Measurements from ENCODE around the gene DAAM2. TPM values are rescaled to one million over a fixed set of nuclear protein-coding genes. Genes with fewer than 3 reads are reported as not detected.

The DAAM2 gene
- polyA plus RNA-seq, 3 donors = not detected

DNA sequence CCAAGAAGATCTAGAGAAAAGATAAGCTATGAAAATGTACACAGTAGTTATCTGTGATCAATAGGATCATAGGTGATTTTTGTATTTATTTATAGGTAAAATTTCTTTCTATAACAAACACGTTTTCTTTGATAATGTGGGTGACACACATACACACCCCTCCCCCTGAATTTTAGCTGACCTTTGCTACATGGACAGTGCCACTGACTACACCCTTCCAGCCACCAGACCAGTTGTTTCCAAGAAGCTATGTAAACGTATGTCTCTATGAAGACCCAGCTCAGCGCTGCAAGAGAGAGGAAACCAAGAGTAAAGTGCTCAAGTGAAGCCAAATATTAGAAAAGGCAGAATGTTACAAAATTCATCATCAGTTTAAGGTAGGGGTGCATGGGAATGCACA is 125.8 kb downstream of the DAAM2 start:
- Histone ChIP-seq H3K9ac (ENCODE audit: insufficient read depth, low read length, poor library complexity, severe bottlenecking) (no peak overlapping the region), H3K4me2 (replicated peaks; ENCODE audit: extremely low read depth, low read length, poor library complexity, severe bottlenecking) (no peak overlapping the region), H3K4me1 (ENCODE audit: control insufficient read depth in 1 of 2, insufficient read depth in 2 of 2, low read length in 2 of 2) (no peaks in the 10 kb centered on the region), H3K79me2 (ENCODE audit: insufficient read depth, low read length) (no peaks in the 10 kb centered on the region), H3K27ac (ENCODE audit: low read depth in 1 of 2, low read length in 2 of 2) (no peak overlapping the region), H3K36me3 (replicated peaks in 1 of 2; ENCODE audit: control insufficient read depth in 1 of 2, insufficient read depth in 2 of 2, low read length in 2 of 2) (no peaks in the 10 kb centered on the region), H3K9me3 (replicated peaks in 1 of 2; ENCODE audit: control insufficient read depth in 1 of 2, insufficient read depth in 1 of 2, low read length in 2 of 2) (peaks cover 0 to 14% of the 10 kb centered on the region in 2 donors), H3K4me3 (replicated peaks in 1 of 3; ENCODE audit: low read depth in 2 of 3, low read length in 3 of 3) (no peak overlapping the region), H2AFZ (ENCODE audit: insufficient read depth, low read depth, low read length, poor library complexity, severe bottlenecking) (no peak overlapping the region), H4K20me1 (ENCODE audit: insufficient read depth, low read length) (no peaks in the 10 kb centered on the region), H3K27me3 (ENCODE audit: control insufficient read depth in 2 of 2, insufficient read depth in 2 of 2, low read length in 2 of 2) (no peaks in the 10 kb centered on the region)
- DNase-seq = no peak
- no peaks in the 10 kb centered on the region for H3K36me3 Mint-ChIP-seq
- H3K27me3 Mint-ChIP-seq (ENCODE audit: low read depth in 3 of 3) = peaks cover 0 to 2% (median 0%) of the 10 kb centered on the region in 3 donors
- peaks cover 4 to 13% (median 8%) of the 10 kb centered on the region in 7 donors for H3K9me3 Mint-ChIP-seq
- TF ChIP-seq CTCF (IDR thresholded peaks at IDR 0.05) = no peak
- H3K4me1 Mint-ChIP-seq = no peaks in the 10 kb centered on the region
- WGBS (ENCODE audit: insufficient coverage) = 100% methylated on average over 2 of the region's 3 CpGs
- no peak overlapping the region for H3K4me3 Mint-ChIP-seq
- intact Hi-C loops (cut with micrococcal nuclease) = no loop called here
- no peak overlapping the region for H3K27ac Mint-ChIP-seq

DNA sequence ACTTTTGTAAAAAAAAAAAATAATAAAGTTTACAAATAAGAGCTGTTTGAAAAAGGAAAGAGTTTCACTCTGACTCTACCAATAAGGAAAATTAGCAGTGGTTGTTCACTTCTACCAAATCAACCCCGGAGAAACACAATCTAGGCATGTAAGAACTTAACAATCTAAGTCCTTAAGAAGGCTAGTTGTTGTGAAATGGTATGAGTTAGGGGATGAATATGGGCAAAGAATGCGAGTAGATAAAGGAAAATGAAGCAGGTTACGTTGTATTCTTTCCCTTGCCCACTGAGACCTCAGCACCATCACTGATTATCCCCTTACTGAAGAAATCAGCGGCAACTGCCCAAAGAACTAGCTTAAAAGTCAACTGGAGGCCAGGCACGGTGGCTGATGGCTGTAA is 126.7 kb downstream of the DAAM2 start:
- Histone ChIP-seq H3K4me2 (replicated peaks; ENCODE audit: extremely low read depth, low read length, poor library complexity, severe bottlenecking) (no peak overlapping the region), H2AFZ (ENCODE audit: insufficient read depth, low read depth, low read length, poor library complexity, severe bottlenecking) (no peak overlapping the region), H3K4me1 (ENCODE audit: control insufficient read depth in 1 of 2, insufficient read depth in 2 of 2, low read length in 2 of 2) (no peaks in the 10 kb centered on the region), H3K27me3 (ENCODE audit: control insufficient read depth in 2 of 2, insufficient read depth in 2 of 2, low read length in 2 of 2) (no peaks in the 10 kb centered on the region), H3K27ac (ENCODE audit: low read depth in 1 of 2, low read length in 2 of 2) (no peak overlapping the region), H3K36me3 (replicated peaks in 1 of 2; ENCODE audit: control insufficient read depth in 1 of 2, insufficient read depth in 2 of 2, low read length in 2 of 2) (no peaks in the 10 kb centered on the region), H3K4me3 (replicated peaks in 1 of 3; ENCODE audit: low read depth in 2 of 3, low read length in 3 of 3) (no peak overlapping the region), H4K20me1 (ENCODE audit: insufficient read depth, low read length) (no peaks in the 10 kb centered on the region), H3K9me3 (replicated peaks in 1 of 2; ENCODE audit: control insufficient read depth in 1 of 2, insufficient read depth in 1 of 2, low read length in 2 of 2) (peaks cover 0 to 14% of the 10 kb centered on the region in 2 donors), H3K79me2 (ENCODE audit: insufficient read depth, low read length) (no peaks in the 10 kb centered on the region), H3K9ac (ENCODE audit: insufficient read depth, low read length, poor library complexity, severe bottlenecking) (no peak overlapping the region)
- Mint-ChIP-seq H3K9me3 (peaks cover 3 to 13% (median 7%) of the 10 kb centered on the region in 7 donors), H3K4me3 (no peak overlapping the region), H3K4me1 (no peaks in the 10 kb centered on the region), H3K27ac (no peak overlapping the region), H3K36me3 (no peaks in the 10 kb centered on the region), H3K27me3 (ENCODE audit: low read depth in 3 of 3) (peaks cover 0 to 2% (median 0%) of the 10 kb centered on the region in 3 donors)
- intact Hi-C loops (cut with micrococcal nuclease) = no loop called here
- WGBS (ENCODE audit: insufficient coverage) = 100% methylated on average over 1 of the region's 5 CpGs
- DNase-seq = no peak
- no peak for TF ChIP-seq CTCF (IDR thresholded peaks at IDR 0.05)

Data from CD14-positive monocyte (primary cell).